GOT3 (cell line): ENCODE measurements around the gene SLCO1A2.

Experiments
- DNase-seq: peaks from one replicate; lab custom pipeline; 2025; ENCODE audit warnings: mixed read lengths; lab: John Stamatoyannopoulos, UW

SLCO1A2 gene

GRCh38 chr12:21330682-21331253 is 3.9 kb downstream of the SLCO1A2 start:
- no peak for DNase-seq

- DNase-seq, result no peak
Observed at GRCh38 chr12:21328578-21328977, 6.1 kb downstream of the SLCO1A2 start.

- DNase-seq, result no peak
Observed at GRCh38 chr12:21324551-21324950, 10.2 kb downstream of the SLCO1A2 start.

GRCh38 chr12:21323736-21324135 is 11.0 kb downstream of the SLCO1A2 start:
- no peak for DNase-seq

GRCh38 chr12:21308785-21309184 is 25.9 kb downstream of the SLCO1A2 start:
- no peak for DNase-seq

GRCh38 chr12:21305661-21306060 is 29.1 kb downstream of the SLCO1A2 start:
- DNase-seq, result no peak

GRCh38 chr12:21300632-21301031 is 34.1 kb downstream of the SLCO1A2 start:
- DNase-seq, result no peak

GRCh38 chr12:21296751-21297406 is 37.8 kb downstream of the SLCO1A2 start:
- DNase-seq, result no peak

- DNase-seq, result no peak
Observed at GRCh38 chr12:21296348-21296747, 38.4 kb downstream of the SLCO1A2 start.

- no peak for DNase-seq
Observed at GRCh38 chr12:21294176-21294575, 40.5 kb downstream of the SLCO1A2 start.

GRCh38 chr12:21292111-21292510 is 42.6 kb downstream of the SLCO1A2 start:
- no peak for DNase-seq

GRCh38 chr12:21289698-21290097 is 45.0 kb downstream of the SLCO1A2 start:
- DNase-seq, result no peak

GRCh38 chr12:21276826-21277225 is 57.9 kb downstream of the SLCO1A2 start:
- no peak for DNase-seq

GRCh38 chr12:21265932-21266331 is 68.8 kb downstream of the SLCO1A2 start:
- DNase-seq, result no peak

GRCh38 chr12:21264232-21264631 is 70.5 kb downstream of the SLCO1A2 start:
- no peak for DNase-seq

- DNase-seq, result no peak
Observed at GRCh38 chr12:21257172-21257571, 77.5 kb downstream of the SLCO1A2 start.

- no peak for DNase-seq
Observed at GRCh38 chr12:21252070-21252469, 82.6 kb downstream of the SLCO1A2 start.

GRCh38 chr12:21248679-21249078 is 86.0 kb downstream of the SLCO1A2 start:
- no peak for DNase-seq

GRCh38 chr12:21239866-21240265 is 94.9 kb downstream of the SLCO1A2 start:
- no peak for DNase-seq

- DNase-seq, result no peak
Observed at GRCh38 chr12:21234395-21234794, 100.3 kb downstream of the SLCO1A2 start.

- DNase-seq, result no peak
Observed at GRCh38 chr12:21223930-21224329, 110.8 kb downstream of the SLCO1A2 start.

GRCh38 chr12:21221778-21222177 is 112.9 kb downstream of the SLCO1A2 start:
- no peak for DNase-seq

GRCh38 chr12:21221072-21221471 is 113.6 kb downstream of the SLCO1A2 start:
- DNase-seq, result no peak

GRCh38 chr12:21220266-21220665 is 114.5 kb downstream of the SLCO1A2 start:
- DNase-seq, result no peak
